Measurements from ENCODE around the gene IGFBP5. TPM values are rescaled to one million over a fixed set of nuclear protein-coding genes. Genes with fewer than 3 reads are reported as not detected.

Gene IGFBP5
- total RNA-seq, 1 donor from 2014 or later = 61.9 TPM

DNA sequence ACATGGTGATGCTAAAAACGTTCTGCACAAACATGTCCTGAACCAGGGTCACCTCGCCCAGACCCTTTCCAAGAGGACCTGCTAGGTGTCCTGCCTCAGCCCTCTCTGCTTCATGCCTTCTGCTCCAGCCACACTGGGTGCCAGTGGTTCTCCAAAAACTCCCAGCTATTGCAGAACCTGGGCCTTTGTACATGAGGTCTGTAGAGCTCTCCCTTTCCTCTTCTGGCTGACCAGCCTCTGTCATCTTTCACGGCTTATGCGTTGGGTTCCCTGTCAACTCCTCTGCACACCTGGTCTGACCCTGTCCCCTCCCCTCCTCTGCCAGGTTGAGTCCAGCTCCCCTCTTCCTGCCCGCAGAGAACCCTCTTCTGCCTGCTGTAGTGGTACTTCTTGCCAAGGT, 35.5 kb upstream of the IGFBP5 start:
- DNase-seq (ENCODE audit: low read depth) = no peak
- H3K4me3 ChIP-seq (ENCODE audit: low read depth, low read length) = no peak overlapping the region
- TF ChIP-seq, protein P1, sequence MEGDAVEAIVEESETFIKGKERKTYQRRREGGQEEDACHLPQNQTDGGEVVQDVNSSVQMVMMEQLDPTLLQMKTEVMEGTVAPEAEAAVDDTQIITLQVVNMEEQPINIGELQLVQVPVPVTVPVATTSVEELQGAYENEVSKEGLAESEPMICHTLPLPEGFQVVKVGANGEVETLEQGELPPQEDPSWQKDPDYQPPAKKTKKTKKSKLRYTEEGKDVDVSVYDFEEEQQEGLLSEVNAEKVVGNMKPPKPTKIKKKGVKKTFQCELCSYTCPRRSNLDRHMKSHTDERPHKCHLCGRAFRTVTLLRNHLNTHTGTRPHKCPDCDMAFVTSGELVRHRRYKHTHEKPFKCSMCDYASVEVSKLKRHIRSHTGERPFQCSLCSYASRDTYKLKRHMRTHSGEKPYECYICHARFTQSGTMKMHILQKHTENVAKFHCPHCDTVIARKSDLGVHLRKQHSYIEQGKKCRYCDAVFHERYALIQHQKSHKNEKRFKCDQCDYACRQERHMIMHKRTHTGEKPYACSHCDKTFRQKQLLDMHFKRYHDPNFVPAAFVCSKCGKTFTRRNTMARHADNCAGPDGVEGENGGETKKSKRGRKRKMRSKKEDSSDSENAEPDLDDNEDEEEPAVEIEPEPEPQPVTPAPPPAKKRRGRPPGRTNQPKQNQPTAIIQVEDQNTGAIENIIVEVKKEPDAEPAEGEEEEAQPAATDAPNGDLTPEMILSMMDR (conservative IDR thresholded peaks at IDR 0.05; ENCODE audit: low read depth, low read length) = no peak

DNA sequence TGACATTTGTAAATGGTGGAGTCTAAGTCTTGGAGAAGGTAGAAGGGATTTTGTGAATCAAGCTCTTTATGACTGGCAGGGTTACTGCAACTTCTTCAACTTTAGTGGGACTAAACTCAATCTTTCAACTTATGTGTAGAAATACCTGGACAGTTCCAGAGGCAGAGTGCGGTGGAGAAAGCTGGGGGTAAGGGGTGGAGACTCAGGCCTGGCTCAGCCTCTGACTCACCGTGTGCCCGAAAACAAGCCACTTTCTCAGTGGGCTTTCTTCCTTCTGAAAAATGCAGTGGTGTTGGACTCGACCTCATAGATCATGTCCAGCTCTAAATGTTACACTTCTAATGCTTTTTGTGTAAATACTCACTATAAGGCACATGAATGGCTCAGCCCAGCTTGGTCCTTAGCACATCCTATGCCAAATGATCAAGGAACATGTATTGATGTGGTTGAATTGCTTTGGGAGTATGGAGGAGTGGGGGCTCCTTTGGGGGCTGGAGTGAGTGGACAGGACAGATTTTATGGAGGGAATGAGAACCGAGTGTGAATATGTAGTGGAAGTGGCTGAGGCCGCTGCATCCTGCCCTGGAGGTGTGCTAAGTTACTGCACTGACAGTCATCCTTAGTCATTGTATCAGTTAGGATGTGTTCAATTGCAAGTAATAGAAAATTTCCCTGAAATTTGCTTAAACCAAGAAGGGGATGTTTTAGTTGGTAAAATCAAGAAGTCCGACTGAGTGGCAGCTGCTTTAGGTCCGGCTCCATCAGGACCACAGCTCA, 32.2 kb upstream of the IGFBP5 start:
- TF ChIP-seq, protein P1 (conservative IDR thresholded peaks at IDR 0.05; ENCODE audit: low read depth, low read length) = no peak
- no peak for DNase-seq (ENCODE audit: low read depth)
- H3K4me3 ChIP-seq (ENCODE audit: low read depth, low read length) = no peak overlapping the region

DNA sequence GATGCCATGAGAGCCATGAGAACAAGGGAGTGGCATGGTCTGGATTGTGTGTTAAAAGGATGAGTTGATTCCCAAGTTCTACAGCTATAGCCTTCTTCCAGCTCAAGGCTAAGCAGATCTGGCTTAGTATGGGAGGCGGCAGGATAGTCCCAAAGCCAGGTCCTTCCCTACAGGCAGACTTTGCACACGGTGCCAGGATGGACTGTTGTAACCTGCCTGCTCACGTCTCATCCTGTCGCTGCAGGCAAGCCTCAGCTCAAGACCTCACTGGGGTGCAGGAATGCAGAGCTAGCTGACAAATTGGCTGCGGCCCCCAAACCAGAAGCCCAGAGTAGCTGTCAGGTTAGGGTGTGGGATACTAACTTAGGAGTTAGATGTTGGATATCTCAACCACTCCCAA, 28.8 kb upstream of the IGFBP5 start:
- no peak for DNase-seq (ENCODE audit: low read depth)
- TF ChIP-seq, protein P1 (conservative IDR thresholded peaks at IDR 0.05; ENCODE audit: low read depth, low read length) = no peak
- no peak overlapping the region for H3K4me3 ChIP-seq (ENCODE audit: low read depth, low read length)

DNA sequence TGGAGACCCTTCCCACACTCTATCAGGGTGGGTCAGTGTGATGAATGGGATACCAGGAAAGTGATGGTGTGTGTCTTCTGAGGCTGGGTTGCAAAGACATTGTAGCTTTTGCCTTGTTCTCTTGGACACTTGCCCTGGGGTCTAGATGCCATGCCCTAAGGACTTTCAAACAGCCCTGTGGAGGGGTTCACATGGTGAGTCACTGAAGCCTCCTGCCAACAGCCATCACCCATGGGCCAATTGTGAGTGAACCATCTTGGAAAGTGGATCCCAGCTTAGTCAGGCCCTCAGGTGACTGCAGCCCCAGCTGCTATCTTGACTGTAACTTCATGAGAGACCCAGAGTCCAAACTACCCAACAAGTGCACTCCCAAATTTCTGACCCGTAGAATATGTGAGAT, 25.8 kb upstream of the IGFBP5 start:
- DNase-seq (ENCODE audit: low read depth) = no peak
- H3K4me3 ChIP-seq (ENCODE audit: low read depth, low read length) = no peak overlapping the region
- TF ChIP-seq, protein P1 (conservative IDR thresholded peaks at IDR 0.05; ENCODE audit: low read depth, low read length) = no peak

DNA sequence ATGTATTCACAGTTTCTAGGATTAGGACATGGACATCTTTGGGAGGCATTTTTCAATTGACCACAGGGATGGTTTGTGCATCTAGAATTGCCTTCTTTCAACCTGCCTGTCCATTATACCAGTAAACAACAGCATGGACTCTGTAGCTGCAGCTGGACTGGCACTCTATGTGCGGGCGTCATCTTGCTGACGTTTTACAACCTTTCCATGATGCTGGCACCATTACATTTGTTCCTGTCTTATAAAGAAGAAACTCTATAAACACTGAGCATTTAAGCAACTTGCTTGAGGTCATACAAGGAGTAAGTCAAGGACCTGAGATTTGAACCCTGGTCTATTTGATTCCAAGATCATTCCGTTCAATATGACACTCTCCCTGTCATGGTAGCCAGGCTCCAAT, 25.4 kb upstream of the IGFBP5 start:
- DNase-seq (ENCODE audit: low read depth) = no peak
- H3K4me3 ChIP-seq (ENCODE audit: low read depth, low read length) = no peak overlapping the region
- TF ChIP-seq, protein P1 (conservative IDR thresholded peaks at IDR 0.05; ENCODE audit: low read depth, low read length) = no peak

DNA sequence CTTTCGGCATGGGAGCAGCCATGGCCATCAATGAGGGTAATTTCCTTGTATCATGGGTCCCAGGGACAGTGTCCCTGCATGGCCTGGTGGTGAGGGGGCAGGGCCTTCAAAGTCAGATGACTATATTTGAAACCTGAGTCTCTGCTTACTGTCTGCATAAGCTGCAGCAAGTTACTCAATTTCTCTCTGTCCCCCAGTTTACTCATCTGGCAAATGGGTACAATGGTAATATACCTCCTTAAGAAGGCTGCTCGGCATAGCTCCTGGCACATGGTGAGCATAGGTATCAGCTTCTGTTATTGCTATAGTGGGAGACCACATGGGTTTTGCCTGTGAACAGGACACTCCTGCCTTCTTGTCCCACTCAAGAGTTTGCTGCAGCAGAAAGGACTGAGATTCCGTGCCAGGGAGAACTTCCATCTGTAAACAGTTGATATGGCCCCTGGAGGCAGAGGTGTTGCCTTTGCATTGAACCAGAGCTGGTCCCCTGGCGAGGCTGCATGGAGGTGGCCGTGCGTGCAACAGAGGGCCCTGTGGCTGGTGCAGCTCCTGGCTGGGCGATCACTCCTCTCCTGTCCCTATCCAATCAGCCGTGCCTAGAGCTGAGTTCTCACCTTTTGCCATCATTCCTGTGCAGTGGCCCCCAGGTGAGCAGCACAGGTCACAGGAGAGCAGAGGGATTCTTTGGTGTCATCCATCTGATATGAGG, 22.7 kb upstream of the IGFBP5 start:
- no peak for DNase-seq (ENCODE audit: low read depth)
- no peak overlapping the region for H3K4me3 ChIP-seq (ENCODE audit: low read depth, low read length)
- TF ChIP-seq, protein P1 (conservative IDR thresholded peaks at IDR 0.05; ENCODE audit: low read depth, low read length) = no peak
